HepG2 (cell line): ENCODE measurements around the gene THOP1. TPM values are rescaled to one million over a fixed set of nuclear protein-coding genes. Genes with fewer than 3 reads are reported as not detected.

ENCODE experiments used
- JDP2 ChIP-seq: sonication (generic); formaldehyde crosslinking; IDR thresholded peaks from 2 replicates; pipeline ENCODE4 v1.8.1; 2022; ENCODE audit warnings: missing genetic modification reagents, borderline replicate concordance
- MAZ ChIP-seq, 2 experiments: sonication (generic) in 1 of 2; formaldehyde crosslinking in 1 of 2; IDR thresholded peaks; 2 replicates each; pipeline versions ENCODE4 v1.5.0 to v1.6.1; 2012 to 2020; ENCODE audit warnings: low read depth in 2 of 2, mild to moderate bottlenecking in 2 of 2, borderline replicate concordance in 1 of 2, improper control_type of control experiment in 1 of 2, low read length in 1 of 2, missing genetic modification reagents in 1 of 2, moderate library complexity in 1 of 2
- RFX1 ChIP-seq: fragments of 450-650 bp; IDR thresholded peaks from 2 replicates; pipeline ENCODE4 v1.6.1; 2017
- ZKSCAN1 ChIP-seq: fragments of 150-350 bp; IDR thresholded peaks from 2 replicates; pipeline ENCODE4 v1.6.1; 2014; ENCODE audit warnings: low read length
- ZNF605 ChIP-seq: sonication (generic); formaldehyde crosslinking; IDR thresholded peaks from 2 replicates; pipeline ENCODE4 v1.8.0; 2022; ENCODE audit warnings: mild to moderate bottlenecking, missing genetic modification reagents
- polyA plus RNA-seq, 8 experiments: library from polyadenylated mRNA; depleted of rRNA in 3 of 8; stranded (reverse) in 7 of 8; unstranded in 1 of 8; fragments of >200 nt; fragmentation: Illumina TruSeq in 4 of 8; extraction: Trizol in 4 of 8; gene quantifications; 2 replicates each; pipeline versions ENCODE4 v1.2.1 to v1.2.3, GENCODE V29; 2011 to 2016; ENCODE audit warnings: low read depth in 4 of 8, missing spikeins in 1 of 8, mixed read lengths in 1 of 8; ENCODE audit not compliant: insufficient read depth in 1 of 8
- total RNA-seq, 5 experiments: library from RNA; depleted of rRNA; stranded (reverse); fragments of >200 nt; fragmentation: Illumina TruSeq; extraction: Trizol; gene quantifications; 2 replicates each; pipeline ENCODE4 v1.2.3, GENCODE V29; 2016; ENCODE audit warnings: low read depth in 1 of 5
- TF ChIP-seq, protein P1 (sequence below): IDR thresholded peaks from 2 replicates; pipeline ENCODE4 v1.6.1; 2012; ENCODE audit warnings: low read depth, low read length, improper control_type of control experiment
- TF ChIP-seq, protein P2 (sequence below): conservative IDR thresholded peaks from 2 replicates; pipeline ENCODE4 v1.6.1; 2018; ENCODE audit warnings: missing genetic modification reagents
- TF ChIP-seq, protein P3 (sequence below): sonication (generic); formaldehyde crosslinking; IDR thresholded peaks from 2 replicates; pipeline ENCODE4 v1.8.1; 2022; ENCODE audit warnings: low read depth, mild to moderate bottlenecking, missing genetic modification reagents
- TF ChIP-seq, protein P4 (sequence below), 2 experiments: fragments of 450-650 bp in 1 of 2; sonication (generic) in 1 of 2; formaldehyde crosslinking in 1 of 2; IDR thresholded peaks; 2 replicates each; pipeline versions ENCODE4 v1.6.1 to v1.8.0; 2016 to 2022; ENCODE audit warnings: antibody characterized with exemption in 1 of 2, mild to moderate bottlenecking in 1 of 2, missing genetic modification reagents in 1 of 2

THOP1 gene
- total and polyA plus RNA-seq, 2 of the 13 experiments (the other 11 are each of a cell fraction or from before 2014, with no cell fraction given): 74.4 to 116 TPM

DNA sequence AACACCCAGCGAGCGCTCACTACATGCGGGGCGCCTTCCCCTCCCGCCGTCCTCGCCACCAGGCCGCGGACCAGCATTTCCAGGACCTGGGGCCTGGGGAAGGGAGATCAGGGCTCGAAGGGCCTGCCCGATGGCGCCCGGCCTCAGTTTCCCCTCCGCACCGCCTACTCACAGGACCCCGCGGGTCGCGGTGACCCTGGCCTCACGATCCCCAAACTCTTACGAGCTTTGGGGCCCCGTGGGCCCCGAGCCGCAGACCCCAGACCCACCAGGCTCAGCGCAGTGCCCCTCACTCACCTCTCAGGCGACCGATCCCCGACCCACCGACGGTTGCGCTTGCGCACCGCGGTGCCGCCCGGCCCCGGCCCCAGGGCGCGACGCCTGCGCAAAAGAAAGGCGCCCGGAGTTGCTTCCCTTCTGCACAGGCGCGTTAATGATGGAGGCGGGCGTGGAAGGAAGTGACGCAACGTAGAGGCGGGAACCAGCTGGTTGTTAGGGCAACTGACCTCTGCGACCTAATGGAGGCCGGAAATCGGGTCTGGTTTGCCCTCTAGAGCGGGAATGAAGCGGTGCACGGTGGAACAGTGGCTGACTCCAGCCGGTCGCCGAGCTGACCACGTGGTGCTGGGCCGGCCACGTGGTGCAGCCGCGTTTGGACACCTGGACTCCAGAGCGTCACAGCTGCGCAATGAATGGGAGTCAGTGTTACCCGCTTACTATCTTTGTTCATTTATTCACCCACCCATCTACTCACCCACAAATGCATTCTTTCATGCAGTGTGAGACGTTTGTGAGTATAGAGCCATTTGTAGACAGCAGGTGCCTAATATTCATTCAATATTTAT, 2.1 kb upstream of the THOP1 start, which contains the start of gene SGTA (continued):
- TF ChIP-seq ZNF605 (CRISPR knock-in tag): peak; percentile 86; the same call in 1 of the 2 replicates
- peak; percentile 4; the same call in 1 of the 2 replicates for TF ChIP-seq MAZ (IDR thresholded peaks at IDR 0.05; ENCODE audit: borderline replicate concordance, low read depth, low read length)
- TF ChIP-seq MAZ (CRISPR knock-in tag; IDR thresholded peaks at IDR 0.05; ENCODE audit: low read depth): peak; percentile 90
- TF ChIP-seq, protein P1, sequence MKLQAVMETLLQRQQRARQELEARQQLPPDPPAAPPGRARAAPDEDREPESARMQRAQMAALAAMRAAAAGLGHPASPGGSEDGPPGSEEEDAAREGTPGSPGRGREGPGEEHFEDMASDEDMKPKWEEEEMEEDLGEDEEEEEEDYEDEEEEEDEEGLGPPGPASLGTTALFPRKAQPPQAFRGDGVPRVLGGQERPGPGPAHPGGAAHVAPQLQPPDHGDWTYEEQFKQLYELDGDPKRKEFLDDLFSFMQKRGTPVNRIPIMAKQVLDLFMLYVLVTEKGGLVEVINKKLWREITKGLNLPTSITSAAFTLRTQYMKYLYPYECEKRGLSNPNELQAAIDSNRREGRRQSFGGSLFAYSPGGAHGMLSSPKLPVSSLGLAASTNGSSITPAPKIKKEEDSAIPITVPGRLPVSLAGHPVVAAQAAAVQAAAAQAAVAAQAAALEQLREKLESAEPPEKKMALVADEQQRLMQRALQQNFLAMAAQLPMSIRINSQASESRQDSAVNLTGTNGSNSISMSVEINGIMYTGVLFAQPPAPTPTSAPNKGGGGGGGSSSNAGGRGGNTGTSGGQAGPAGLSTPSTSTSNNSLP: peak; percentile 54; the same call in 1 of the 2 replicates
- TF ChIP-seq, protein P2, sequence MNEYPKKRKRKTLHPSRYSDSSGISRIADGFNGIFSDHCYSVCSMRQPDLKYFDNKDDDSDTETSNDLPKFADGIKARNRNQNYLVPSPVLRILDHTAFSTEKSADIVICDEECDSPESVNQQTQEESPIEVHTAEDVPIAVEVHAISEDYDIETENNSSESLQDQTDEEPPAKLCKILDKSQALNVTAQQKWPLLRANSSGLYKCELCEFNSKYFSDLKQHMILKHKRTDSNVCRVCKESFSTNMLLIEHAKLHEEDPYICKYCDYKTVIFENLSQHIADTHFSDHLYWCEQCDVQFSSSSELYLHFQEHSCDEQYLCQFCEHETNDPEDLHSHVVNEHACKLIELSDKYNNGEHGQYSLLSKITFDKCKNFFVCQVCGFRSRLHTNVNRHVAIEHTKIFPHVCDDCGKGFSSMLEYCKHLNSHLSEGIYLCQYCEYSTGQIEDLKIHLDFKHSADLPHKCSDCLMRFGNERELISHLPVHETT (CRISPR knock-in tag): peak; percentile 81; the same call in 1 of the 2 replicates
- peak; percentile 99 for TF ChIP-seq RFX1
- TF ChIP-seq, protein P3, sequence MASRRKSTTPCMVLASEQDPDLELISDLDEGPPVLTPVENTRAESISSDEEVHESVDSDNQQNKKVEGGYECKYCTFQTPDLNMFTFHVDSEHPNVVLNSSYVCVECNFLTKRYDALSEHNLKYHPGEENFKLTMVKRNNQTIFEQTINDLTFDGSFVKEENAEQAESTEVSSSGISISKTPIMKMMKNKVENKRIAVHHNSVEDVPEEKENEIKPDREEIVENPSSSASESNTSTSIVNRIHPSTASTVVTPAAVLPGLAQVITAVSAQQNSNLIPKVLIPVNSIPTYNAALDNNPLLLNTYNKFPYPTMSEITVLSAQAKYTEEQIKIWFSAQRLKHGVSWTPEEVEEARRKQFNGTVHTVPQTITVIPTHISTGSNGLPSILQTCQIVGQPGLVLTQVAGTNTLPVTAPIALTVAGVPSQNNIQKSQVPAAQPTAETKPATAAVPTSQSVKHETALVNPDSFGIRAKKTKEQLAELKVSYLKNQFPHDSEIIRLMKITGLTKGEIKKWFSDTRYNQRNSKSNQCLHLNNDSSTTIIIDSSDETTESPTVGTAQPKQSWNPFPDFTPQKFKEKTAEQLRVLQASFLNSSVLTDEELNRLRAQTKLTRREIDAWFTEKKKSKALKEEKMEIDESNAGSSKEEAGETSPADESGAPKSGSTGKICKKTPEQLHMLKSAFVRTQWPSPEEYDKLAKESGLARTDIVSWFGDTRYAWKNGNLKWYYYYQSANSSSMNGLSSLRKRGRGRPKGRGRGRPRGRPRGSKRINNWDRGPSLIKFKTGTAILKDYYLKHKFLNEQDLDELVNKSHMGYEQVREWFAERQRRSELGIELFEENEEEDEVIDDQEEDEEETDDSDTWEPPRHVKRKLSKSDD (CRISPR knock-in tag): peak; percentile 96
- peak; percentile 22; the same call in 1 of the 2 replicates for TF ChIP-seq JDP2 (CRISPR knock-in tag)
- TF ChIP-seq, protein P4, sequence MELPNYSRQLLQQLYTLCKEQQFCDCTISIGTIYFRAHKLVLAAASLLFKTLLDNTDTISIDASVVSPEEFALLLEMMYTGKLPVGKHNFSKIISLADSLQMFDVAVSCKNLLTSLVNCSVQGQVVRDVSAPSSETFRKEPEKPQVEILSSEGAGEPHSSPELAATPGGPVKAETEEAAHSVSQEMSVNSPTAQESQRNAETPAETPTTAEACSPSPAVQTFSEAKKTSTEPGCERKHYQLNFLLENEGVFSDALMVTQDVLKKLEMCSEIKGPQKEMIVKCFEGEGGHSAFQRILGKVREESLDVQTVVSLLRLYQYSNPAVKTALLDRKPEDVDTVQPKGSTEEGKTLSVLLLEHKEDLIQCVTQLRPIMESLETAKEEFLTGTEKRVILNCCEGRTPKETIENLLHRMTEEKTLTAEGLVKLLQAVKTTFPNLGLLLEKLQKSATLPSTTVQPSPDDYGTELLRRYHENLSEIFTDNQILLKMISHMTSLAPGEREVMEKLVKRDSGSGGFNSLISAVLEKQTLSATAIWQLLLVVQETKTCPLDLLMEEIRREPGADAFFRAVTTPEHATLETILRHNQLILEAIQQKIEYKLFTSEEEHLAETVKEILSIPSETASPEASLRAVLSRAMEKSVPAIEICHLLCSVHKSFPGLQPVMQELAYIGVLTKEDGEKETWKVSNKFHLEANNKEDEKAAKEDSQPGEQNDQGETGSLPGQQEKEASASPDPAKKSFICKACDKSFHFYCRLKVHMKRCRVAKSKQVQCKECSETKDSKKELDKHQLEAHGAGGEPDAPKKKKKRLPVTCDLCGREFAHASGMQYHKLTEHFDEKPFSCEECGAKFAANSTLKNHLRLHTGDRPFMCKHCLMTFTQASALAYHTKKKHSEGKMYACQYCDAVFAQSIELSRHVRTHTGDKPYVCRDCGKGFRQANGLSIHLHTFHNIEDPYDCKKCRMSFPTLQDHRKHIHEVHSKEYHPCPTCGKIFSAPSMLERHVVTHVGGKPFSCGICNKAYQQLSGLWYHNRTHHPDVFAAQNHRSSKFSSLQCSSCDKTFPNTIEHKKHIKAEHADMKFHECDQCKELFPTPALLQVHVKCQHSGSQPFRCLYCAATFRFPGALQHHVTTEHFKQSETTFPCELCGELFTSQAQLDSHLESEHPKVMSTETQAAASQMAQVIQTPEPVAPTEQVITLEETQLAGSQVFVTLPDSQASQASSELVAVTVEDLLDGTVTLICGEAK (IDR thresholded peaks at IDR 0.05): peak; percentile 67
- TF ChIP-seq, protein P4 (CRISPR knock-in tag; IDR thresholded peaks at IDR 0.05): peak; percentile 95
- TF ChIP-seq ZKSCAN1: peak; percentile 40; the same call in 1 of the 2 replicates
